ENCODE results near the gene INPP5J. TPM values are rescaled to one million over a fixed set of nuclear protein-coding genes. Genes with fewer than 3 reads are reported as not detected.

Gene INPP5J
- total RNA-seq, 2 donors from 2014 or later: 3.5 to 5.4 TPM

DNA sequence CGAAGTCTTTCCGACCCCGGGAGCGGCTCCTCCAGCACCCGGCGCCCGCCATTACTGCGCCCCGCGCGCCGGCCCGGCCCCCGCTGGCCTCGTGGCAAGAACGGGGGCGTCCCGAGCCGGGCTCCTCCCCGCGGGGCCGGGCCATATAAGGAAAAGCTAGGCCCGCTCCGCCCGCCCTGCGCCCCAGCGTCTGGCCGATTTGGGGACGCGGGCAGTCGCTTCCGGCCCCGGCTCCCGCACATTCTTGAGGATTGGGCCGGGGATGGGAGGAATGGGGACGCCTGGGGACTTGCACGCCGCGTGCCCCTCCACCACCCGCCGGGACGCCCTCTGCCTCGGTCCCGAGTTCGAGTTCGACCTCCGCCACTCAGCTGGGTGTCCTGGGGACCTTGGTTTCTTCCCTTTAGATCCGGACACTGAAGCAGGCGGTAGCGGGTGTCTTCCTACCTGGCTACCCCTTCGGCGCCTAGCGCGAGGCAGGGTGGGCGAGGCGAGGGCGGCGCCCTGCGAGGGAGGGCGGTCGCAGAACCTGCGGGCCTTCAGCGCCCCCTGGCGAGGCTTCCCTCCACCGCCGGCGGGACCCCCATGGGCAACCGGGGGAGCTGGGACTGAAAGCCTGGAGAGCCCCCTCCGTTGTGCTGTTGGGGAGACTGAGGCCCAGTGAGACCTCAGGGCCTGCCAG, 37.8 kb upstream of the INPP5J start:
- Mint-ChIP-seq H3K36me3 (ENCODE audit: low read depth) (no peaks in the 10 kb centered on the region), H3K4me1 (peaks cover 32% of the 10 kb centered on the region), H3K27me3 (ENCODE audit: insufficient read depth) (peaks cover 2% of the 10 kb centered on the region), H3K4me3 (peak overlapping the region; percentile 84), H3K9me3 (no peaks in the 10 kb centered on the region), H3K27ac (peak overlapping the region; percentile 93)
- DNase-seq: peak; percentile 93
- Histone ChIP-seq H3K4me3 (ENCODE audit: low read length) (peak overlapping the region; percentile 86), H3K4me1 (ENCODE audit: control insufficient read depth, insufficient read depth, low read length) (peaks cover 13% of the 10 kb centered on the region), H3K27me3 (ENCODE audit: control insufficient read depth, insufficient read depth, low read length, poor library complexity, severe bottlenecking) (no peaks in the 10 kb centered on the region), H3K27ac (ENCODE audit: low read depth, low read length) (peak overlapping the region; percentile 38), H3K9ac (ENCODE audit: extremely low read depth, low read length, poor library complexity, severe bottlenecking) (peak overlapping the region; percentile 68), H3K9me3 (ENCODE audit: control insufficient read depth, low read length) (no peaks in the 10 kb centered on the region), H3K36me3 (ENCODE audit: control insufficient read depth, insufficient read depth, low read length) (no peaks in the 10 kb centered on the region)
- 2 to 3% methylated on average over 10 to 69 of the region's 69 CpGs for WGBS, 2 experiments (ENCODE audit: insufficient coverage in 1 of 2, insufficient read length in 1 of 2)
- TF ChIP-seq, protein P1, sequence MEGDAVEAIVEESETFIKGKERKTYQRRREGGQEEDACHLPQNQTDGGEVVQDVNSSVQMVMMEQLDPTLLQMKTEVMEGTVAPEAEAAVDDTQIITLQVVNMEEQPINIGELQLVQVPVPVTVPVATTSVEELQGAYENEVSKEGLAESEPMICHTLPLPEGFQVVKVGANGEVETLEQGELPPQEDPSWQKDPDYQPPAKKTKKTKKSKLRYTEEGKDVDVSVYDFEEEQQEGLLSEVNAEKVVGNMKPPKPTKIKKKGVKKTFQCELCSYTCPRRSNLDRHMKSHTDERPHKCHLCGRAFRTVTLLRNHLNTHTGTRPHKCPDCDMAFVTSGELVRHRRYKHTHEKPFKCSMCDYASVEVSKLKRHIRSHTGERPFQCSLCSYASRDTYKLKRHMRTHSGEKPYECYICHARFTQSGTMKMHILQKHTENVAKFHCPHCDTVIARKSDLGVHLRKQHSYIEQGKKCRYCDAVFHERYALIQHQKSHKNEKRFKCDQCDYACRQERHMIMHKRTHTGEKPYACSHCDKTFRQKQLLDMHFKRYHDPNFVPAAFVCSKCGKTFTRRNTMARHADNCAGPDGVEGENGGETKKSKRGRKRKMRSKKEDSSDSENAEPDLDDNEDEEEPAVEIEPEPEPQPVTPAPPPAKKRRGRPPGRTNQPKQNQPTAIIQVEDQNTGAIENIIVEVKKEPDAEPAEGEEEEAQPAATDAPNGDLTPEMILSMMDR (conservative IDR thresholded peaks at IDR 0.05): peak; percentile 99

DNA sequence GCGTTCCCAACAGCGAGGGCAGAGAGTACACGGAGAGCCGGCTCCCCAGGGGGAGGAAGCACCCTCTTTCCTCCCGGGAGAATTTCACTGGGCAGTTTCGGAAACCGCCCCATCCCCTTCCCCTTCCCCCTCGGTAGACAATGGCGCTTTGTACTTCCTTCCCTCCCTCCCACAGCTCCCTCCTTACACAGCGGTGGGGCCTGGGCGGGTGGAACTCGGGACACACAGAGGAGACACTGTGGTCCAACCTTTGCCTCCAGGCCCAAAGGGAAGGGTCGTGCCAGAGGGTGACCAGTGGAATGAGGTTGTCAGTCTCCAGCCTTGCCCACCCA, 37.3 kb upstream of the INPP5J start:
- H3K4me3 ChIP-seq (ENCODE audit: low read length): peak overlapping the region; percentile 86
- WGBS, 2 experiments (ENCODE audit: insufficient coverage in 1 of 2, insufficient read length in 1 of 2): 37 to 38% methylated on average over 4 to 13 of the region's 13 CpGs
- H3K4me1 ChIP-seq (ENCODE audit: control insufficient read depth, insufficient read depth, low read length): peaks cover 13% of the 10 kb centered on the region
- no peaks in the 10 kb centered on the region for H3K36me3 ChIP-seq (ENCODE audit: control insufficient read depth, insufficient read depth, low read length)
- peak; percentile 73 for DNase-seq
- H3K9ac ChIP-seq (ENCODE audit: extremely low read depth, low read length, poor library complexity, severe bottlenecking): peak overlapping the region; percentile 68
- Mint-ChIP-seq H3K27me3 (ENCODE audit: insufficient read depth) (peaks cover 2% of the 10 kb centered on the region), H3K27ac (peak overlapping the region; percentile 93), H3K36me3 (ENCODE audit: low read depth) (no peaks in the 10 kb centered on the region), H3K4me1 (peaks cover 31% of the 10 kb centered on the region), H3K9me3 (no peaks in the 10 kb centered on the region), H3K4me3 (peak overlapping the region; percentile 84)
- TF ChIP-seq, protein P1 (conservative IDR thresholded peaks at IDR 0.05): peak; percentile 2
- no peaks in the 10 kb centered on the region for H3K27me3 ChIP-seq (ENCODE audit: control insufficient read depth, insufficient read depth, low read length, poor library complexity, severe bottlenecking)
- H3K9me3 ChIP-seq (ENCODE audit: control insufficient read depth, low read length): no peaks in the 10 kb centered on the region
- H3K27ac ChIP-seq (ENCODE audit: low read depth, low read length): peak overlapping the region; percentile 38

DNA sequence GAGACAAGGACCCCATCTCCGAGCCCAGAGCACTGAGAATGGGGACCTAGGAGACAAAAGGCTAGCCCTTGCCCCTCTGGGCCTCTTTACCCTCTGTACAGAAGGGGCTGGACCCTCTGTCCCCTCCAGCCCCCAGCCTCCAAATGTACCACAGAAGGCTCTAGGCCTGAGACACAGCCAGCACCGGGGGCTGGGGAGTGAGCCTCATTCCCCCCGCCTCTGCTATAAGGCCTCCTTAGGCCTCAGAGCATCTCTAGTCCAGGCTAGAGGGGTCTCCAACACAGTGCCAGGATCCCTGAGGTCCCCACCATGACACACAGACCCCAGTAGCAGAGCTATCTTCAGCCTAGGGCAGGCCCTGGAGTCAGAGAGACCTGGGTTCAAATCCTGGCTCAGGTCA, 36.8 kb upstream of the INPP5J start:
- no peaks in the 10 kb centered on the region for H3K27me3 ChIP-seq (ENCODE audit: control insufficient read depth, insufficient read depth, low read length, poor library complexity, severe bottlenecking)
- H3K36me3 Mint-ChIP-seq (ENCODE audit: low read depth): no peaks in the 10 kb centered on the region
- H3K36me3 ChIP-seq (ENCODE audit: control insufficient read depth, insufficient read depth, low read length): no peaks in the 10 kb centered on the region
- H3K4me1 ChIP-seq (ENCODE audit: control insufficient read depth, insufficient read depth, low read length): peaks cover 13% of the 10 kb centered on the region
- H3K4me3 ChIP-seq (ENCODE audit: low read length): no peak overlapping the region
- peaks cover 2% of the 10 kb centered on the region for H3K27me3 Mint-ChIP-seq (ENCODE audit: insufficient read depth)
- H3K27ac Mint-ChIP-seq: no peak overlapping the region
- H3K4me1 Mint-ChIP-seq: peaks cover 29% of the 10 kb centered on the region
- no peak for DNase-seq
- no peaks in the 10 kb centered on the region for H3K9me3 ChIP-seq (ENCODE audit: control insufficient read depth, low read length)
- peak overlapping the region; percentile 84 for H3K4me3 Mint-ChIP-seq
- TF ChIP-seq, protein P1 (conservative IDR thresholded peaks at IDR 0.05): no peak
- H3K9me3 Mint-ChIP-seq: no peaks in the 10 kb centered on the region
- no peak overlapping the region for H3K27ac ChIP-seq (ENCODE audit: low read depth, low read length)
- no peak overlapping the region for H3K9ac ChIP-seq (ENCODE audit: extremely low read depth, low read length, poor library complexity, severe bottlenecking)
- WGBS, 2 experiments (ENCODE audit: insufficient coverage in 1 of 2, insufficient read length in 1 of 2): 90 to 95% methylated on average over 2 to 3 of the region's 3 CpGs

Measured in endodermal cell (in vitro differentiated cells).